HT1080 (cell line): ENCODE data around the gene CAB39. TPM values are rescaled to one million over a fixed set of nuclear protein-coding genes. Genes with fewer than 3 reads are reported as not detected.

Source experiments
- DNase-seq: peaks from one replicate; pipeline ENCODE4 v3.0.0-alpha.2; 2015; ENCODE audit warnings: low read depth
- total RNA-seq: library from RNA; depleted of rRNA; stranded (reverse); fragments of >200 nt; shearing (Covaris generic); gene quantifications from 2 replicates; pipeline ENCODE4 v1.2.3, GENCODE V29; 2014

CAB39 gene
- total RNA-seq, 1 experiment from 2014 or later, result 49.1 TPM

DNA sequence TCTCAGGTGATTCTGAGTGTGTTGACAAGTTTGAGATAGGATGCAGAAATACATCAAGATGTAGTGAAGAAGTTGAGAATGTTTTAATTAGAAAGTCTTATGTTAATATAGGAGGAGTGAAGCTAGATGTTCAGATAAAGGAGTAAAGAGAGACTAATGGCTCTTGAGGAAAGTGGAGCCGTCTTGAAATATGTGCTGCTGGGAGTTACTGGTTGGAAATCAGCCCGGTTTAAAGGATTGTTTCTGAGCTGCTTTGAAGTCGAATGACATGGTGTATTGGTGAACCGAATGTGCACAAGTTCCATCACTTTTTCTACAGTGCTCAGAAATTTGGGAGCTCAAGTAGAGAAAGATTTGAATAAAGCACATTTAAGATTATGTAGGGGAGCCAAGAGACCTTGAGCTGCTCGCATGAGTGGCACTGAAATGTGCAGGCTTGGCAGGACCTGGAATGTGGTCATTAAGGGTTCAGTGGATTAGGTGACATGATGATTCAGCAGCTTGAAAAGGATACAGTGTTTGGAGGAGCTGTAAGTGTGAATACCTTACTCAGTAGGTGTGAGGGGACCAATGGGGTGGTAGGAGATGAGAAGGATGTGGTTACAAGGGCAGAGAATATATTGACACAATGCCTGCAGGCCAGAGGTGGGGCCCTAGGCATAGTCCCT lies 68.6 kb downstream of the CAB39 start:
- DNase-seq, result peak; percentile 47

DNA sequence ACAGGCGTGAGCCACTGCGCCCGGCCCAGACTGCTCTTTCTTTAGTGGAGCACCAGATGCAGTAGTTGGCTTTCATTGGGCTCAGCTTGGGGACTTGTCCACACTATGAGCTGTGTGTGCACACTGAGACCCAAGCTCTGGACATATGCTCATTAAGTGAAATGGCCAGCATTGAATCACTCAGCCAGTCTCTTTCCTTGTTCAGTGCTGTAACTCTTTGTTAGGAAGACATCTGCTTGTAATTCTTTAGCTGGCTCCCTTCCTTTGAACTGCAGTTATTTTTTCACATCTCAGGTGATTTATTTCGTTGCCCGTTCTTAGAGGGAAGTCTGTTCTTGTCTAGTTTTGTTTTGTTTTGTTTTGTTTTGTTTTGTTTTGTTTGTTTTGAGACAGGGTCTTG lies 70.5 kb downstream of the CAB39 start:
- DNase-seq, result no peak

DNA sequence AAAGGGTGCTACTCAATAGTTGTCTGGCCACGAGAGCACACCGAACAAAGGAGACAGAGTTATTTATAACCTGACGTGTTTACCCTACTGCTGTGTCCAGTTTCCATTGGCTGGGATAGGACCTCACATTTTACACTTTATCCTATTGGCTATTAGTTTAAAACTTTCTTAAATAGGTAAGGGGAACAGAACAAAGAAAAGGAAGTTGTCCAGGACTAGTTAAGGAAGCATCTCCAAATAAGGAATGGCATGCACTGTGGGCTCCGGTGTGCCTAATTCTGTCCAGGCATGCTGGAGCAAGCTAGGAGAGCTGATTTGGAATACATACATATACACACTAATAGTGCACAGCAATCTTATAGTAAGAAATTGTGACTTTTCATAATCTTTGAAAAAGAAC lies 72.2 kb downstream of the CAB39 start:
- no peak for DNase-seq

DNA sequence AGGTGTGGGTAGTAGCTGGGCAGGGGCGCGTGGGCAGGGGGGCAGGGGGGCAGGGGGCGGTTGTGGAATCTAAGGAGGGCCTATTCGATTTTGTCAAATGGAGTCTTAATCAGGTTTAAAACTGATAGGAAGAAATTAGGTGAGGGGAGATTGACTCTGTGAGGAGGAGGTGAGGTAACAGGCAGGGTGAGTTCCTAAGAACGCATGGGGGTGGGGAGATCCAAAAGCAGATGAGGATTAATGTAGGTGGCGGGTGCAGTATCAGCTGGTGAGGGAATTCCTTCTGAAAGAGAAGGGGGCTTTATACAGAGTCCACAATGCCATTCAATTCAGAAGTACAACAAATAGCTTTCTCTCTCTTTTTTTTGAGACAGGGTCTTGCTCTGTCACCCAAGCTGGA lies 72.7 kb downstream of the CAB39 start:
- DNase-seq, result no peak

DNA sequence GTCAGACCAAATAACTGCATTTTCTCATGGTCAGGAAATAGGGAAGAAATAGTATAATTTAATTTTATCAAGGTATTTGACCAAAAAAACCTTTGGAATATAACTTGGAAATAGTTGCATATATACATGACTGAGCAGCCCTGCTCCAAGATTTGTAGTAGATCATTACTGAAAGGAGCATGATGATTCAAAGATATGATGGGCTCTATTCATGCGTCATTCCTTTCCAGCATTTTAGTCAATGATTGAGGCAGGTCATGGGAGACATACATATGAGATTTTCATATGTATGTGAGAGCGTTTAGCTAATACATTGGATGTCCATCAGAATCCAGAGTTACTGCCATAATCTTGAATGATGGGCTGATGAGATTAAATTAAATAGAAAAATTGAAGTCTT lies 74.5 kb downstream of the CAB39 start:
- DNase-seq, result no peak

DNA sequence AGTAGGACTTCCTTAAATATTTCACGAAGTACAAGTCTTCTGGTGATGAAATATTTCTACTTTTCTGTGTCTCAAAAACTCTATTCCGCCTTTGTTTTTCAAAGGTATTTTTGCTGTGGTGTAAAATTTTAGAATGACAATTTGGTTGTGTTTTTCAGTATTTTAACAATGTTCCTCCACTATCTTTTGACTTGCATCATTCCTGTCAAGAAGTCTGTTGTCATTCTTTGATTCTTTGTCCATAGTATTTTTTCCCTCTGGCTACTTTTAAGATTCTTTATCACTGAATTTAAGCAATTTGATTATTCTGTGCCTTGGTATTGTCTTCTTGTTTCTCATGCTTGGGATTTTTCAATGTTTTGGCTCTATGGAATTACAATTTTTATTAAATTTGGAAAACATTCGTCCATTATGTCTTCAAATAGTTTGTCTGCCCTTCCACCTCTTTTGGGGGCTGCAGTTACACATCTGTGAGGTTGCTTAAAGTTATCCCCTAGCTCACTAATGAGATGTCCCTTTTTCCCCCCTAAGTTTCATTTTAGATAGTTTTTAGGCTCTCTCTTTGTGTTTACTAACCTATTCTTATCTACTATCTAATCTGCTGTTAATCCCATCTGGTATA lies 76.0 kb downstream of the CAB39 start:
- no peak for DNase-seq

DNA sequence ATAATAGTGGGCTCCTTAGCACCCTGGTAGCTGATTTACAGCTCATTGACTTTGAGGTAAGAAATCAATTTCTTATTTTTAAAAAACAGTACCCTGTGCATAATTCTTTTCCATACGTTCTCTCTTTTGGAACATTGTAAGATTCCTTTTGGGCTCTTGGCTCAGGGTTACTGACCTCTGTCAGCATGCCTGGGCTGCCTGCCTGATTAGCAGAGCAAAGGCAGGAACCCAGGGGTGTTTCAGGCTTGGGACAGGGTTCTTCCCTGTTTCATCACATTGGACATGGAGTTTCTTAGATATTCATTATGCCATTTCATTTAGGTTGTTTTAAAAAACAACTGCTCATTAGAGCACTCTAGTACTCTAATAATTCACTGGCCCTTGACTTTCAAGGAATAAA lies 78.3 kb downstream of the CAB39 start:
- no peak for DNase-seq

DNA sequence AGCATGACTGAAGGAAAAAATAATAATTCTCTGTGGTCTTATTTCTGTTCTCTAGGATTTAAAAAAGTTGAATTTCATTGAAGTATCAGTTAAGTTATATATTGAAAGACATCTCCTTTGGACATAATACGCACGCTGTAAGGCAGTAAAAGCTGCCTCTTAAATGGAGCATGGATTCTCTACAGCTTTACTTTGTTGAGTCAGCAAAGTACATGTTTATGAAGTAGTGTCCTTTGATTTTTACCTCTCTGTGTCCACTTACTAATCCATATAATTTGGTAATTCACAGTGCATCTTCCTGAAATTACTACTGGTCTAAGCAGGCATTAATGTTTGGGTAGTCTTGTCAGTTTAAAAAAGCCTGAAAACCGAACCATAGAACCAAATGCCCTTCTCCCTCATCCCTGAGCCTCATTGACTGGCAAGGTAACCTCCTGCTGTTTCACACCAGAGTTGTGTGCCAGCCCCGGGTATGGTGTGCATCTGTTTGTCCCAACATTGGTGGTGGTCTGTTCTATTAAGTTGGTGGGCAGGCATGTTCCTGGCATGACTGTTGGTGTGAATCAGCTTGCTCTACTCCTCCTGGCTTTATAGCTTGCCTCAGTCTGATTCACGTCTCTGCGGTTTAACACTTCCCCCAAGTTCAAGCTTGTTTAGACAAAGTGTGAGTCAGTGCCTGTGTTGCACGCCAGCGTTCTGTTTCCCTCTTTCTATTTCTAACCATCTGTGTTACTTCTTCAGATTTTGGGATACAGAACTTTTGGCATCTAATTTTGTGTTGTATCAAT lies 81.1 kb downstream of the CAB39 start:
- peak; percentile 98 for DNase-seq

DNA sequence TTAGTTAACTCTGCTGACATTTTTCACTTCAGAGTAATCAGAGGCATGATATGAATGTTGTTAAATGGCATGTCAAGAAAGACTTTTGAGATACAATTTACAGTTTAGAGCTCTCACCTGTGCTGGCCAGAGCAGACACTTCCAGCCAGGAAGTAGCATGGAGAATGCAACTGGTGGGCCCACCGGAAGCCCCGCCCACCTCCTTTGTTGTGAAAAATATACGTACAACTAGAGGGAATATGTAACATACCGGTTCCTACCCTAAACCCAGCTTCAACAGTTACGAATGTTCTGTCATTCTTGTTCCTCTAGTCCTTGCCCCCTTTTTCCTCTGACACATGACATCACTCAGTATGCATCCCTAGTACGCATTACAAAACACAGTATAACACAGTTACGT lies 81.9 kb downstream of the CAB39 start:
- no peak for DNase-seq

DNA sequence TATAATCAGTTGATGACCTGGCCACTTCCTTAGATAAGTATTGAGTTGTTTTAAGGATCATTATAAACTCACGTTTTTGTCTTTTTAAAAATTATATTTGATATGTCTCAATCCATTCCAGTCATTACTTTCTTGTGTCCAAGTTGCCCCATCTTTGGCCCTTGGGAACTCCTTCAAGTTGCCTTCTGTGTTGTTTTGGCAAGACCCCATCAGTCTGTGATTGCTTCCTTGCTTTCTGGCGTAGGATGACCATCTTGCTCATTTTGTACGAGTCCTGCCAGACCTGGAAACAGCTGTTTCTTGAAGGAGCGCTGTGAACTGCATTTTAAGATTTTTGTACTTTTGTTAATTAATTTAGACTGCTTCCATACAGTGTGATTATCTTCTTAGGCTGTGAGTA lies 83.2 kb downstream of the CAB39 start:
- no peak for DNase-seq

DNA sequence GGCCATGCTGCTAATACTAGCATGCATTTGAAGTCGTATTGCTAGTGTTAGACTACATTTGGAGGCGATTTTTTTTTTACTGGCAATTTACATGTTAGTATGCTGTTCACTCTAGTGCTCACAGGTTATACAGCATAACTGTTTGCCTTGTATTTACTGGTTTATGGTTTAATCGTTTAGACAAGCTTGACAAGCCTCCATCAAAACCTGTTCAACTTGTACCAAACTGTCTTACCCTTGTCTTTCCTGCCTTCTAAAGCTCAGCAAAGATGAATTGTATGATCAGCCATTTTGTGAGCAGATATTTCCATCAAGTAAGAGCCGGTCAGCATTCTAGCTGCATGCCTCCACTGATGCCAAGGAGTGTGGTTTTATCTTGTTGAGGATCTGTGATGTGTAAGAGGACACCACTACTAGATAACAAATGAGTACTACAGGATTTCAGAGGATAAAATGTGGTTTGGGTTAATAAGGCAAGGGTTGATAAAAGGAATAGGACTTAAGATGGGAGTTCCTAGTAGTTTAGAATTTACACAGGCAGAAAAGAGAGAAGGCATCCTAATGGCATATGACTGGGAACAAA lies 83.7 kb downstream of the CAB39 start:
- peak; percentile 11 for DNase-seq

DNA sequence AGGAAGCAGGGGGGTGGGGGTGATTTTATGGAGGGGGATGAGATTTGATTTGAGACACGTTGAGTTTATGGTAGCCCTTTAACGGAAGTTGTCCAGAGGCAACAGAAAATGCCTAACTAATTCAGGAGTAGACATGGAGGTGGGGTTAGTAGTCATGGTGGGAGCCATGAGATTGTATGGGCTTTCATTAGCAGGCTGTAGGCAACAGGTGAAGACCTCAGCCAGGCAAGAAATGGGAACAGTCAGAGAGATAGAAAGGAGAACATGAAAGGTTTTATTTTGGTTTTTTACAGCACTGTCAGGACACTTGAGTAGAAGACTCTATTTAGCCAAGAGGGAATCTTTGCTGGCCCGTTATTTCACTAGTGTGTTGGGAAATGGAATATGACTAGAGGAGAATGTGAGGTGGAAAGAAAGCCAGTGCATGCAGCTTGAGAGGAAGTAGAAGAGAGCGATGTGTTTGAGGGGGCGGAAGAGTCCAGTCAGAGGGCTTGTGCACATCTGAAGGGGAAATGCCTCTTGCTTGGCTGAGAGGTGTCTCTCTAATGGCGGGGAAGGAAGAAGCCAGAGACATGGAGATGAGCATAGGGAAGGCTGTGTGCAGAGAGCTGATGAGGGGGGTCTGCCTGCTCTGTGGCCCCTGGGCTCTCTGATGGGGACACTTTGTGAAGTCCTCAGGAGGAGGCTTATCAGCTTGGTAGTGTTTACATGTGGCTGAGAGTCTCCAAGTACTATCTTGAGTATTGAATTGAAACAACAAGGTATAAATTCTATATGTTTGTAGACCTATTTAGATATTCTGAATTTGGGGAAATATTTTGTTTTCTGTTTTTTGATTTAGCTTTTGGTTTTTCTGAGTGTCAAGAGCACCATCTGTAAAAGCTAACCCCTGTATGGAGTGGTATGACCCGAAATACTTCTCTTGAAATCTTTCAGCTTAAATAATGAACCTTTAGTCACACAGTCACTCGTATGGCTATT lies 85.2 kb downstream of the CAB39 start:
- DNase-seq, result no peak

DNA sequence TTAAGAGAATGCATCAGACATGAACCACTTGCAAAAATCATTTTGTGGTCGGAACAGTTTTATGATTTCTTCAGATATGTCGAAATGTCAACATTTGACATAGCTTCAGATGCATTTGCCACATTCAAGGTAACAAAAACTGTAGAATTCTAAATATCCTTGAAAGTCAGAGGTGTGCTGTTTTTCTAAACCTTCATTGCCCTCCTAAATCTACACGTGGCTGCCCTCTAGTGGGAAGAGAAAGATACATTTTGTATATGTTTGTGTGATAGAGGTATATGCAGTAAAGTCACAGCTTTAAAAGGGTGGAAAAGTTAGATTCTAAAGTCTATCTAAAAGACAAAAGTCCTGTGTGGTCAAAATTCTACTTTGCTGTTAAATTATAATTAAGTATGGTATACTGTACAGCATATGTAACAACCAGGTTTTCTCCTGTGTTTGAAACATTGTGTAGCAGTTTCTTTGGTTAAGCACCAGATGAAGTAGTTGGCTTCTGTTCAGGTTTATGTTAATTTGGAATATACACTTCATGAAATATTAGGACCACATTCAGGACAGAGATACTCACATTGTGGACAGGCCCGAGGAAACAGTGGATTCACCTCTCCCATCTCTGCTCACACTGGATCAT lies 86.2 kb downstream of the CAB39 start:
- peak; percentile 39 for DNase-seq

DNA sequence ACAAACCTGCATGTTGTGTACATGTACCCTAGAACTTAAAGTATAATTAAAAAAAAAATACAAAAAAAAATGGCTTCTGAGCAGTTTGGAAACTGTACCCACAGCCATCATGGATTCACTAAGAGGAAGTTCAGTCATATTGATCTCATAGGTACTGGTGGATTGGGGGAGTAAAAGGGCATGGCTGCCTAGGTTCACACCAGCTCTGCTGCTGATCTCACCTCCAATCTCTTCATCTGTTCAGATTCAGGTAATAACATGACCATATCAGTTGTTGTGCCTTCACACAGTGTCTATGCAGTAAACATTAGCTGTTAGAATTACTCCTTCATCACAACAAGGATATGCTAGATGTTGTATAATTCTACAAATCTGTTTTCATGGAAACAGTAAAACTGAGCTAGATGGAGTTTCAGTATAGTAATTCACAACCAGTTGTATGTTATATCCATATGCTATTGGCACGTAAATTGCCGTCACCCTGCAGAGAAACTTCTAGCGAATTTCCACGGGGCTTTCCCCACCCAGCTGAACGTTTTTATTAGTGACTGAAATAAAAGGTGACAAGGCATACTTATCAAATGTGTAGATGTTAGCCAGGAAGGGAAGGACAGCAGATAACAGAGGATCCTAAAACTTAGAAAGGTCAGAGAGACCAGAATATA lies 92.8 kb downstream of the CAB39 start:
- no peak for DNase-seq

DNA sequence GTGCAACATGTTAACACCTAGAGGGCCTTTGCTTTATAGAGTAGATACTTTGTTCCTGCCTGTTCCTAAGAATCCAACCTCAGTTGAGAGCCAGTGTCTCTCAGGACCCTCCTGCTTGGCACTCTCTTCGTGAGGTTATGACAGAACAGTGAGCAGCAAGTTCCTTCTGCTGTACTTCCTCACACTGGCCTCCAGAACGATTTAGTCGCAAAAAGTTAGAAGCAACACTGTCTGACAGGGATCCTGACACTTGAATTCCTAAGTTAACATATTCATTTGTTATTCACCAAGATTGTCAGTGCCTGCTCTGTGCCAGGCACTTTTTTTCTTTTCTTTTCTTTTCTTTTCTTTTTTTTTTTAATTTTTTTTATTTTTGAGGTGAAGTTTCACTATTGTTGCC lies 95.1 kb downstream of the CAB39 start:
- DNase-seq, result no peak

DNA sequence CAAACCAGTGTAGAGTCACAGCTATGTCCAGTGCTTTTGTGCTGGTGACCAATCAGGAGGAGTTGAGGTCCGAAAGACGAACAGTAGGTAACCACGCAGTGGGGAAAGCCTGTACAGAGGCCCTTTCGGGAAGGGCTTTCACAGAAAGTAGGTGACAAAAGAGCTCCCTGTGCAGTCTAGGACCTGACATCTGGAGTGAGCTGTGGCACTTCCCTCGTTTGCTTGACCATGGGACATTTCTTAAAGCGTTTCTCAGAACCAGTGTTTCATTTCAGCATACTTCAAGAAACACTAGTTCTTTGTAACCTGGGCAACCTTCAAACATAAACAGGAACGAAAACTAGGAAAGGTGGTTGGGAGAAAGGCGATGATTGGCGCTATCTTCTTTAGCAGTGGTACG lies 96.4 kb downstream of the CAB39 start:
- DNase-seq, result no peak

DNA sequence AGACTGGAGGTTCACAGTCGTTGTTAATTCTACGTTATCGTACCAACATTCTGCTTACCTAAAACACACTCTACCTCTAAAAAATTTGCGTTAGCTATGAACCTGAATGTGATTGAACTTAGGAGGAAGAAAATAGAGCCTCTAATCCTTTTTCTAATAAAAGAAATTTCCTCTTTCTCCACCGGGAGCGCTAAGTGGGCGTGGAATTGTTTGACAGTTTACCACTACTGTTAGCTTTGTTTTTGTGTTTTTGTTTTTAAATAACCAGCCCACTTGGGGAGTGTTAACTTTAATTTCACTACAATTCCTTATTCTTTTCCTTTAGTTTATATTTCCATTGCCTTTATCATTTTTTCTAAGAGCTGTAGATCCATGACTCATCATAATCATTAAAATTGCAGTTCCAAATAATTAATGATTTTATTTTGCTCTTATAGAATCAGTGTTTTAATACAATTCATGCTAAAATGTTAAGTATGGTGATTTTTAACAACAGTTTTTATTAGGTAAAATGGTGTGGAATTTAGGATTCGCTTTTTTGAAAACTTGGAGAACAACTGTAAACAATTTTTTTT lies 97.1 kb downstream of the CAB39 start:
- no peak for DNase-seq

DNA sequence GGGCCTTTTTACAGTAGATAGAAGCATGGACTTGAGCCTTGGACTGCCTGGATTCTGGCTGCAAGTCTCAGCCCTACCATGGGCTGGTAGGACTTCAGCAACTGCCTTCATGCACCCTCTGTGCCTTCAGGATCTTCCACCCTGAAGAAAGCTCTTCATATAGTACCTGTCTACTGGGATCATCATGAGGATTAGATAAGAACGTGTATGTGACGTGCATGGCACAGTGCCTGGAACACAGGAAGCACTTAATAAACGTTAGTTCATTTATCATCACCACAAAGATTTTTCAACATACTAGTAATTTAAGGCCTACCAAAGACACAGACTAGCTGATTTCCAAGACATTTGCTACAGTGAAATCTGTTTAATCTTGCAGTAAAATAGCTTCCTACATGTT lies 98.9 kb downstream of the CAB39 start:
- no peak for DNase-seq

DNA sequence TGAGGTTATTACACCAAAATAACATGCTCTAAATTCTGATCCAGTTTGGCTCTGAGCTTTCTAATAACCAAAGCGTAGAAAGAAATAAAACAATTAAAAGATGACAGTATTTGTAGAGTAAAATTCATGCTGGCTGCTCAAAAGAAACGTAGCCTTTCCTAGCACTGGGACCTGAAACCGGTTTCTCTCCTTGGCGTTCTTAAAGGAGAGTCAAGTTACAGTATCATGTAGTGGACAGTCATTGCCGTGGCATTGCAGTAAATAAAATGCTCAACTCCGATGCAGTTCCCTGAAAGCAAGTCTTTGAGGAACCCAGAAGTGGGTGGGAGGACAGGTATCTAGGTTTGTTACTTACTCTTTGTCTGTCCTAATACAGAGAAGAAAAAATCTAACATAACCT lies 99.4 kb downstream of the CAB39 start:
- no peak for DNase-seq

DNA sequence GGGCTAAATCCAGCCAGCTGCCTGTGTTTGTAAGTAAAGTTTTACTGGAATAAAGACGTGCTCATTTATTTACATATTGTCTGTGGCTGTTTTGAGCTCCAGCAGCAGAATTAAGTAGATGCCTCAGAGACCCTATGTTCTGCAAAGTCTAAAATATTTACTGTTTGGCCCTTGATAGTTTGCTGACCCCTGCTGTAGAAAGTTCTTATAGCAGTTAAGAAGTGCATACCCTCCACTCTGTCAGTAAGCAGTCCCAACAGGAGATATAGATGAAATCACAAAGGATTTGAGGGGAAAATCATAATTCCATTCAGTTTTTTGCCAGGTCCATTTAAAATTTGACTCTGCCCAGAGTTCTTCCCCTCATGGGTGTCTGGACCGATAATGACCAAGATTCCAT lies 102.0 kb downstream of the CAB39 start:
- peak; percentile 32 for DNase-seq
